Measurements from ENCODE around the gene SLC25A33.
"Not testable (repeated sequence)": the region's sequence is repeated elsewhere in the genome, so short reads cannot be mapped to it uniquely, and the experiment has no call there.

Gene SLC25A33

DNA sequence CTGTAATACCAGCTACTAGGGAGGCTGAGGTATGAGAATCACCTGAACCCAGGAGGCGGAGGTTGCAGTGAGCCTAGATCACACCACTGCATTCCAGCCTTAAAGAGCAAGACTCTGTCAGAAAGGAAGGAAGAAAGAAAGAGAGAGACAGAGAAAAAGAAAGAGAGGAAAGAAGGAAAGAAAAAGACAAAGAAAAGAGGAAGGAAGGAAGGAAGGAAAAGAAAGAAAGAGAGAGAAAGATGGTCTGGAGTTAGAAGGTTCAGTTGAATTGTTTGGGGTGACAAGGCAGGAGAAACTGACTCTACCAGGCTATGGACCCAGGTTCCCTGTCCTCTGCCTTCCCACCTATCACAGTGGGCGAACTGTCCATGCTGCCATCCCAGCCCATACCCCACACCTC is 84.8 kb downstream of the SLC25A33 start:
- no peaks in the 10 kb centered on the region for H3K36me3 ChIP-seq (ENCODE audit: insufficient read depth, low read length)
- no peak overlapping the region for H3K9ac ChIP-seq (ENCODE audit: low read depth, low read length)
- H3K4me1 ChIP-seq (ENCODE audit: insufficient read depth, low read length) = peaks cover 30% of the 10 kb centered on the region
- no peak overlapping the region for H3K4me3 ChIP-seq (ENCODE audit: low read depth in 1 of 2, low read length in 2 of 2)
- peaks cover 20% of the 10 kb centered on the region for H3K79me2 ChIP-seq (ENCODE audit: insufficient read depth, low read length)
- no peak for DNase-seq
- TF ChIP-seq EZH2 (IDR thresholded peaks at IDR 0.05; ENCODE audit: borderline replicate concordance, low read depth, low read length, severe bottlenecking) = no peak
- TF ChIP-seq, protein P1, sequence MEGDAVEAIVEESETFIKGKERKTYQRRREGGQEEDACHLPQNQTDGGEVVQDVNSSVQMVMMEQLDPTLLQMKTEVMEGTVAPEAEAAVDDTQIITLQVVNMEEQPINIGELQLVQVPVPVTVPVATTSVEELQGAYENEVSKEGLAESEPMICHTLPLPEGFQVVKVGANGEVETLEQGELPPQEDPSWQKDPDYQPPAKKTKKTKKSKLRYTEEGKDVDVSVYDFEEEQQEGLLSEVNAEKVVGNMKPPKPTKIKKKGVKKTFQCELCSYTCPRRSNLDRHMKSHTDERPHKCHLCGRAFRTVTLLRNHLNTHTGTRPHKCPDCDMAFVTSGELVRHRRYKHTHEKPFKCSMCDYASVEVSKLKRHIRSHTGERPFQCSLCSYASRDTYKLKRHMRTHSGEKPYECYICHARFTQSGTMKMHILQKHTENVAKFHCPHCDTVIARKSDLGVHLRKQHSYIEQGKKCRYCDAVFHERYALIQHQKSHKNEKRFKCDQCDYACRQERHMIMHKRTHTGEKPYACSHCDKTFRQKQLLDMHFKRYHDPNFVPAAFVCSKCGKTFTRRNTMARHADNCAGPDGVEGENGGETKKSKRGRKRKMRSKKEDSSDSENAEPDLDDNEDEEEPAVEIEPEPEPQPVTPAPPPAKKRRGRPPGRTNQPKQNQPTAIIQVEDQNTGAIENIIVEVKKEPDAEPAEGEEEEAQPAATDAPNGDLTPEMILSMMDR (IDR thresholded peaks at IDR 0.05; ENCODE audit: borderline replicate concordance, extremely low read depth, low read length, poor library complexity, severe bottlenecking) = no peak
- no peaks in the 10 kb centered on the region for H3K27me3 ChIP-seq (ENCODE audit: insufficient read depth, low read length, poor library complexity)
- ATAC-seq (ENCODE audit: insufficient read depth, low read depth) = no peak
- no peaks in the 10 kb centered on the region for H4K20me1 ChIP-seq (ENCODE audit: insufficient read depth, low read length)
- no peaks in the 10 kb centered on the region for H3K9me3 ChIP-seq (ENCODE audit: insufficient read depth, low read length, severe bottlenecking)
- no peak overlapping the region for H3K27ac ChIP-seq (ENCODE audit: low read length)
- no peak overlapping the region for H3K4me2 ChIP-seq (ENCODE audit: insufficient read depth, low read length)
- no peak overlapping the region for H2AFZ ChIP-seq (ENCODE audit: low read depth, low read length)

DNA sequence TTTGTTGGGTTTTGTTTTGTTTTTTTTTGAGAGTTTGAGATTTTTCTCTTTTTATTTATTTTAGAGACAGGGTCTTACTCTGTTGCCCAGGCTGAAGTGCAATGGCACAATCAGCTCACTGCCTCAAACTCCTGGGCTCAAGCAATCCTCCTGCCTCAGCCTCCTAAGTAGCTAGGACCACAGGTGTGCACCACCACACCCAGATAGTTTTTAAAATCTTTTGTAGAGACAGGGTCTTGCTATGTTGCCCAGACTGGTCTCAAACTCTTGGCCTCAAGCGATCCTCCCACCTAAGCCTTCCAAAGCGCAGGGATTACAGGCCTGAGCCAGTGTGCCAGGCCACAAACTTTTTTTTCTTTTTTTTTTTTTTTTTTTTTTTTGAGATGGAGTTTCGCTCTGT is 85.8 kb downstream of the SLC25A33 start:
- DNase-seq; H3K27ac ChIP-seq (ENCODE audit: low read length); H3K4me3 ChIP-seq (ENCODE audit: low read depth in 1 of 2, low read length in 2 of 2); H2AFZ ChIP-seq (ENCODE audit: low read depth, low read length); H3K9ac ChIP-seq (ENCODE audit: low read depth, low read length); H3K9me3 ChIP-seq (ENCODE audit: insufficient read depth, low read length, severe bottlenecking); H3K27me3 ChIP-seq (ENCODE audit: insufficient read depth, low read length, poor library complexity); ATAC-seq (ENCODE audit: insufficient read depth, low read depth); H3K36me3 ChIP-seq (ENCODE audit: insufficient read depth, low read length); H4K20me1 ChIP-seq (ENCODE audit: insufficient read depth, low read length); H3K4me2 ChIP-seq (ENCODE audit: insufficient read depth, low read length): not testable (repeated sequence)
- H3K4me1 ChIP-seq (ENCODE audit: insufficient read depth, low read length) = peaks cover 38% of the 10 kb centered on the region
- peaks cover 29% of the 10 kb centered on the region for H3K79me2 ChIP-seq (ENCODE audit: insufficient read depth, low read length)

DNA sequence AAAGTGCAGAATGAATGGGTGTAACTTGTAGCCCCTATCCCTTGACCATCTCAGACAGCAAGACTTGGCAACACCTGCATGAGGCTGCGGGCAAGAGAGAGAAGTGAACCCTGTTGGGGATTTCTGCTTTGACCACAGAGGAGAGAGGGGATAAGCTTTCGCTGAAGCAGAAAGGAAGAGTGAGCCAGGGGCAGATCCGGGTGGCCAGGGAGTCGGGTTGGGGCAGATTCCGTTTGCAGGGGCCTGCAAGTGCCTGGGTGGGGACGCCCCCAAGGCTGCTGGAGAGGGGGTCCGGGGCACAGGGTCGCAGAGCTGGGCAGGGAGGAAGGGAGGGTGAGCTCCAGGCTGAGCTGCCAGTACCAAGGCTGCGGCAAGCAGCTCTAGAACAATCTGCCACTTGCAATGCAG is 86.9 kb downstream of the SLC25A33 start:
- no peaks in the 10 kb centered on the region for H4K20me1 ChIP-seq (ENCODE audit: insufficient read depth, low read length)
- H3K36me3 ChIP-seq (ENCODE audit: insufficient read depth, low read length) = peaks cover 14% of the 10 kb centered on the region; the same call in 1 of the 2 replicates
- peaks cover 41% of the 10 kb centered on the region for H3K79me2 ChIP-seq (ENCODE audit: insufficient read depth, low read length)
- H3K27me3 ChIP-seq (ENCODE audit: insufficient read depth, low read length, poor library complexity) = no peaks in the 10 kb centered on the region
- peak overlapping the region; percentile 74 for H3K27ac ChIP-seq (ENCODE audit: low read length)
- no peak for DNase-seq
- no peak for ATAC-seq (ENCODE audit: insufficient read depth, low read depth)
- peak overlapping the region; percentile 76 for H3K4me2 ChIP-seq (ENCODE audit: insufficient read depth, low read length)
- no peak for TF ChIP-seq EZH2 (IDR thresholded peaks at IDR 0.05; ENCODE audit: borderline replicate concordance, low read depth, low read length, severe bottlenecking)
- TF ChIP-seq, protein P1 (IDR thresholded peaks at IDR 0.05; ENCODE audit: borderline replicate concordance, extremely low read depth, low read length, poor library complexity, severe bottlenecking) = no peak
- H2AFZ ChIP-seq (ENCODE audit: low read depth, low read length) = peak overlapping the region; percentile 95
- peak overlapping the region in 1 of 2 experiments; percentile 65; a peak in 2 of 4 replicates for H3K4me3 ChIP-seq (ENCODE audit: low read depth in 1 of 2, low read length in 2 of 2)
- peak overlapping the region; percentile 80 for H3K9ac ChIP-seq (ENCODE audit: low read depth, low read length)
- H3K4me1 ChIP-seq (ENCODE audit: insufficient read depth, low read length) = peaks cover 50% of the 10 kb centered on the region
- H3K9me3 ChIP-seq (ENCODE audit: insufficient read depth, low read length, severe bottlenecking) = no peaks in the 10 kb centered on the region

DNA sequence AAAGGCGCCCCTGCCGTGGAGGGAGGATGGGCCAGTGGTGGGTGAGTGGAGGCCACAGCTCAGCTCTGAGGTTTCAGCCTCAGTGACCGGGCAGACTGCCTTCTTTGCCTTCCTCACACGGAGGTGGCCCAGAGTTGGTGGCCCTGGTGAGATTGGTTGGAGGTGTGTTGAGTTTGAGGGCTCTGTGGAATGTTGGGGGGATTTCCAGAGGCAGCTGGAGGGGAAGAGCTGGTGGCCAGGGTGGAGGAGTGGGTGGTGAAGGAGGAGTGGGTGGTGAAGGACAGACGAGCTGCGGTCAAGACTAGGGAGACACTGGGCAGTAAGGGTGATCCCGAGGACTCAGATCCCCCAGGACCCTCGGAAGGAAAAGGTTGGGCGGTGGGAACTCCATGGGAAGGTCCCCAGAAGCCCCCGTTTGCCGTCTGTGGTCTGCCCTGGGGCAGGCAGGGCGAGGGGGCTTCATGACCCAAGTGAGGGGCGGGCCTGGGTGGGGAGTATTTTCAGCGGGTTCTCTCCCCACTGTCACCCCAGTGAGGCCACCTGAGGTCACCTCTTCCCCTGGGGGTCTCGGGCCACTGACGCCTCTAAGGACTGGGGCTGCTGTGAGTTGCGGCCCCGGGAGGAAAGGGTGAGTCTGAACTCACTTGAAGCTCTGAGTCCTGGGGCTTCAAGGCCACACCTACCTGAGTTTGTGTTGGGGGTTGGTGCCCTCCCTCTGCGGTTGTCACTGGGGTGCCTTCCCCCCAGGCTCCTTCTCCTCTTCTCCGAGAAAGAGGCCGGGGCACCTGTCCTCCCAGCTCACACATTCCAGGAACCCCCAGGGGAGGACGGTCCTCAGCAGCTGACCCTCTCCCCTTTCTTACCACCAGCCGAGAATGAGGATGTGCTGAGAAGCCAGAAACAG is 89.5 kb downstream of the SLC25A33 start:
- peaks cover 62% of the 10 kb centered on the region for H3K79me2 ChIP-seq (ENCODE audit: insufficient read depth, low read length)
- H4K20me1 ChIP-seq (ENCODE audit: insufficient read depth, low read length) = no peaks in the 10 kb centered on the region
- H3K9ac ChIP-seq (ENCODE audit: low read depth, low read length) = peak overlapping the region; percentile 80
- TF ChIP-seq, protein P1 (IDR thresholded peaks at IDR 0.05; ENCODE audit: borderline replicate concordance, extremely low read depth, low read length, poor library complexity, severe bottlenecking) = no peak
- TF ChIP-seq EZH2 (IDR thresholded peaks at IDR 0.05; ENCODE audit: borderline replicate concordance, low read depth, low read length, severe bottlenecking) = no peak
- peak overlapping the region; percentile 94 for H3K27ac ChIP-seq (ENCODE audit: low read length)
- no peaks in the 10 kb centered on the region for H3K27me3 ChIP-seq (ENCODE audit: insufficient read depth, low read length, poor library complexity)
- peak overlapping the region; percentile 76 for H3K4me2 ChIP-seq (ENCODE audit: insufficient read depth, low read length)
- DNase-seq (peak; percentile 88), ATAC-seq (ENCODE audit: insufficient read depth, low read depth) (peak; percentile 60)
- H2AFZ ChIP-seq (ENCODE audit: low read depth, low read length) = peak overlapping the region; percentile 29; the same call in 1 of the 2 replicates
- peaks cover 27% of the 10 kb centered on the region for H3K36me3 ChIP-seq (ENCODE audit: insufficient read depth, low read length)
- H3K9me3 ChIP-seq (ENCODE audit: insufficient read depth, low read length, severe bottlenecking) = no peaks in the 10 kb centered on the region
- H3K4me3 ChIP-seq (ENCODE audit: low read depth in 1 of 2, low read length in 2 of 2) = peak overlapping the region in 1 of 2 experiments; percentile 65; a peak in 2 of 4 replicates
- H3K4me1 ChIP-seq (ENCODE audit: insufficient read depth, low read length) = peaks cover 66% of the 10 kb centered on the region

All from DND-41 (cell line).